ENCODE data around the gene SNX17. TPM values are rescaled to one million over a fixed set of nuclear protein-coding genes. Genes with fewer than 3 reads are reported as not detected.

SNX17 gene
- total and polyA plus RNA-seq, 2 of the 13 experiments (the other 11 are each of a cell fraction or from before 2014, with no cell fraction given): 75.0 to 109 TPM

- TF ChIP-seq HOMEZ (CRISPR knock-in tag; IDR thresholded peaks at IDR 0.05; ENCODE audit: low read depth): peak; percentile 92; the same call in 1 of the 2 replicates
- no peak for TF ChIP-seq ZNF207 (IDR thresholded peaks at IDR 0.05; ENCODE audit: borderline replicate concordance)
- TF ChIP-seq GLI4 (CRISPR knock-in tag; IDR thresholded peaks at IDR 0.05; ENCODE audit: borderline replicate concordance): no peak
- TF ChIP-seq TRIM24 (CRISPR knock-in tag; IDR thresholded peaks at IDR 0.05): no peak
- peak; percentile 99 for TF ChIP-seq FOSL1 (CRISPR knock-in tag; IDR thresholded peaks at IDR 0.05; ENCODE audit: borderline replicate concordance)
- TF ChIP-seq ZNF614 (CRISPR knock-in tag; IDR thresholded peaks at IDR 0.05; ENCODE audit: borderline replicate concordance): peak; percentile 86; the same call in 1 of the 2 replicates
- no peak for TF ChIP-seq ARID2 (CRISPR knock-in tag; IDR thresholded peaks at IDR 0.05; ENCODE audit: borderline replicate concordance)
- peak; percentile 85; the same call in 1 of the 2 replicates for TF ChIP-seq ZNF547 (CRISPR knock-in tag; IDR thresholded peaks at IDR 0.05)
- TF ChIP-seq FLYWCH1 (CRISPR knock-in tag; IDR thresholded peaks at IDR 0.05): no peak
- TF ChIP-seq HNF4G (IDR thresholded peaks at IDR 0.05; ENCODE audit: borderline replicate concordance, low read depth, low read length): peak; percentile 22; the same call in 1 of the 2 replicates
- TF ChIP-seq HNF4G (CRISPR knock-in tag; IDR thresholded peaks at IDR 0.05; ENCODE audit: borderline replicate concordance, low read depth): peak; percentile 65; the same call in 1 of the 2 replicates
- TF ChIP-seq RFX5 (IDR thresholded peaks at IDR 0.05; ENCODE audit: low read depth, low read length): no peak; the same call in 1 of the 2 replicates
- TF ChIP-seq ZHX2 (IDR thresholded peaks at IDR 0.05; ENCODE audit: low read depth): peak; percentile 80; the same call in 1 of the 2 replicates
- TF ChIP-seq ZHX2 (CRISPR knock-in tag; IDR thresholded peaks at IDR 0.05; ENCODE audit: borderline replicate concordance): no peak
- TF ChIP-seq SOX6 (IDR thresholded peaks at IDR 0.05): no peak
- TF ChIP-seq SOX6 (CRISPR knock-in tag; IDR thresholded peaks at IDR 0.05): peak; percentile 79
- TF ChIP-seq ZNF563 (CRISPR knock-in tag; IDR thresholded peaks at IDR 0.05): peak; percentile 41; the same call in 1 of the 2 replicates
- TF ChIP-seq ZNF292 (CRISPR knock-in tag; IDR thresholded peaks at IDR 0.05; ENCODE audit: borderline replicate concordance, low read depth): peak; percentile 66; the same call in 1 of the 2 replicates
- peak; percentile 97; the same call in 2 of the 3 replicates for TF ChIP-seq MXI1 (IDR thresholded peaks at IDR 0.05; ENCODE audit: borderline replicate concordance, low read depth, low read length)
- peak; percentile 92 for TF ChIP-seq GATAD2A (CRISPR knock-in tag; IDR thresholded peaks at IDR 0.05)
- peak; percentile 82 for TF ChIP-seq ZNF605 (CRISPR knock-in tag; IDR thresholded peaks at IDR 0.05)
- no peak for TF ChIP-seq ZNF30 (CRISPR knock-in tag; IDR thresholded peaks at IDR 0.05)
- no peak for TF ChIP-seq PRPF4 (IDR thresholded peaks at IDR 0.05; ENCODE audit: low read depth, low read length, poor library complexity, severe bottlenecking)
Measured at GRCh38 chr2:27320958-27321543, 49.4 kb upstream of the SNX17 start (continued).

All from HepG2 (cell line).